ENCODE results near the gene C1R.
"Not testable (repeated sequence)": the region's sequence is repeated elsewhere in the genome, so short reads cannot be mapped to it uniquely, and the experiment has no call there.

The C1R gene

GRCh38 chr12:7065073-7065623, 27.1 kb downstream of the C1R start:
- no peak for DNase-seq

GRCh38 chr12:7064516-7064915, 27.7 kb downstream of the C1R start:
- no peak for DNase-seq

- no peak for DNase-seq
These were observed 30.6 kb downstream of the C1R start for GRCh38 chr12:7061596-7061995.

GRCh38 chr12:7061138-7061537, 31.1 kb downstream of the C1R start:
- DNase-seq, result no peak

- DNase-seq, result peak; percentile 52
These were observed 31.8 kb downstream of the C1R start, which contains the start of gene C1S for GRCh38 chr12:7060353-7060954. TSS of gene C1S (plus strand) at chr12:7060718. CDS start at chr12:7061913, 1,195 bp downstream.

GRCh38 chr12:7059780-7060179, 32.5 kb downstream of the C1R start:
- DNase-seq, result no peak

GRCh38 chr12:7058850-7059395, 33.3 kb downstream of the C1R start:
- DNase-seq, result no peak

GRCh38 chr12:7058163-7058845, 33.9 kb downstream of the C1R start:
- no peak for DNase-seq

- not testable (repeated sequence) for DNase-seq
These were observed 36.5 kb downstream of the C1R start for GRCh38 chr12:7055736-7056135.

- no peak for DNase-seq
These were observed 37.3 kb downstream of the C1R start for GRCh38 chr12:7054925-7055324.

- DNase-seq, result not testable (repeated sequence)
These were observed 42.3 kb downstream of the C1R start for GRCh38 chr12:7049973-7050372.

GRCh38 chr12:7049445-7049951, 42.7 kb downstream of the C1R start:
- not testable (repeated sequence) for DNase-seq

- DNase-seq, result no peak
These were observed 44.9 kb downstream of the C1R start for GRCh38 chr12:7047306-7047705.

GRCh38 chr12:7046383-7047105, 45.7 kb downstream of the C1R start:
- no peak for DNase-seq

- no peak for DNase-seq
These were observed 46.3 kb downstream of the C1R start for GRCh38 chr12:7045913-7046312.

- DNase-seq, result peak; percentile 56
These were observed 49.4 kb downstream of the C1R start for GRCh38 chr12:7042842-7043241.

GRCh38 chr12:7039403-7039802, 52.8 kb downstream of the C1R start:
- DNase-seq, result no peak

GRCh38 chr12:7038591-7038990, 53.7 kb downstream of the C1R start:
- DNase-seq, result no peak

- peak; percentile 44 for DNase-seq
These were observed 54.8 kb downstream of the C1R start for GRCh38 chr12:7037411-7037810.

GRCh38 chr12:7035463-7035862, 56.8 kb downstream of the C1R start:
- no peak for DNase-seq

GRCh38 chr12:7034464-7034863, 57.8 kb downstream of the C1R start:
- no peak for DNase-seq

- no peak for DNase-seq
These were observed 59.3 kb downstream of the C1R start for GRCh38 chr12:7032990-7033389.

GRCh38 chr12:7031306-7031705, 60.9 kb downstream of the C1R start:
- DNase-seq, result no peak
